ENCODE measurements around the gene DMRTA1. TPM values are rescaled to one million over a fixed set of nuclear protein-coding genes. Genes with fewer than 3 reads are reported as not detected.
"Not testable (repeated sequence)": the region's sequence is repeated elsewhere in the genome, so short reads cannot be mapped to it uniquely, and the experiment has no call there.

The DMRTA1 gene, protein sequence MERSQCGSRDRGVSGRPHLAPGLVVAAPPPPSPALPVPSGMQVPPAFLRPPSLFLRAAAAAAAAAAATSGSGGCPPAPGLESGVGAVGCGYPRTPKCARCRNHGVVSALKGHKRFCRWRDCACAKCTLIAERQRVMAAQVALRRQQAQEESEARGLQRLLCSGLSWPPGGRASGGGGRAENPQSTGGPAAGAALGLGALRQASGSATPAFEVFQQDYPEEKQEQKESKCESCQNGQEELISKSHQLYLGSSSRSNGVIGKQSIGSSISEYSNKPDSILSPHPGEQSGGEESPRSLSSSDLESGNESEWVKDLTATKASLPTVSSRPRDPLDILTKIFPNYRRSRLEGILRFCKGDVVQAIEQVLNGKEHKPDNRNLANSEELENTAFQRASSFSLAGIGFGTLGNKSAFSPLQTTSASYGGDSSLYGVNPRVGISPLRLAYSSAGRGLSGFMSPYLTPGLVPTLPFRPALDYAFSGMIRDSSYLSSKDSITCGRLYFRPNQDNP
- 0.62 TPM for total RNA-seq

DNA sequence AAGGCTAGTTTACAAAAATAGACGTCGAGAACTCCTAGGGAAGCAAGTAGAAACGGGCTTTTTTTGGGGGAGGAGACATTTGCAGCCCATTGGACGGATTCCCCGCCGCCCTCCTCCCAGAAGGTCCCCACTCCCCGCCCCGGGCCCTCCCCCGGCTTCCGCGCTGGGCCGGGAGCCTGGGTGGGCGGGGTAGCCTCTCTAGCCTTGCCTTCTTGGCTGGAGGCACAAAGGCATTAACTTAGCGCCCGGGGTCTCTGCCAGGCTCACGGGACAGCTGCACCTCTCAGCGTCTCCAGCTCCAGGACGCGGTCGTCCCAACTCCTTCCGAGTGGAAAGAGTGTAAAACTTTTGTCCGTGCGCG is at the start of gene DMRTA1:
Gene DMRTA1 (plus strand): TSS at position 236 of the 361 bp plus-strand sequence. CDS start 242 bp downstream, outside the sequence.
- DNase-seq: peak; percentile 35

DNA sequence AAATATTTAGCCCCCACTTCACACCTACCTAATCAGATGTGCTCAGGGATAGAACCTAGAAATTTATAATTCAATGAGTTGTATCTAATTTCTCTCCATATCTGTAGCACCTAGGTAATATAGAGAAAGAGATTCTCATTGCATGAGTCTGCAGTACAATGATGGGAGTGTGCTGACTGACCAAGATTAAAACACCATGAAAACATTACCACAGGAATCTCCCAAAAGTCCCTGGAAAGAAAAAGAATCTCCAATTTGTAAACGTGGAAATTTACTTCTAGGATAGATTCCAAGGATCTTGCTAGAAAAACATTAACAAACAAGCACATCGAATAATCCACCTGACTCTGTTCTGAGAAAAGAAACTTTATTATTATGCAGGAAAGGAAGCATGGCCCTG is 45.0 kb upstream of the DMRTA1 start:
- no peak for DNase-seq

DNA sequence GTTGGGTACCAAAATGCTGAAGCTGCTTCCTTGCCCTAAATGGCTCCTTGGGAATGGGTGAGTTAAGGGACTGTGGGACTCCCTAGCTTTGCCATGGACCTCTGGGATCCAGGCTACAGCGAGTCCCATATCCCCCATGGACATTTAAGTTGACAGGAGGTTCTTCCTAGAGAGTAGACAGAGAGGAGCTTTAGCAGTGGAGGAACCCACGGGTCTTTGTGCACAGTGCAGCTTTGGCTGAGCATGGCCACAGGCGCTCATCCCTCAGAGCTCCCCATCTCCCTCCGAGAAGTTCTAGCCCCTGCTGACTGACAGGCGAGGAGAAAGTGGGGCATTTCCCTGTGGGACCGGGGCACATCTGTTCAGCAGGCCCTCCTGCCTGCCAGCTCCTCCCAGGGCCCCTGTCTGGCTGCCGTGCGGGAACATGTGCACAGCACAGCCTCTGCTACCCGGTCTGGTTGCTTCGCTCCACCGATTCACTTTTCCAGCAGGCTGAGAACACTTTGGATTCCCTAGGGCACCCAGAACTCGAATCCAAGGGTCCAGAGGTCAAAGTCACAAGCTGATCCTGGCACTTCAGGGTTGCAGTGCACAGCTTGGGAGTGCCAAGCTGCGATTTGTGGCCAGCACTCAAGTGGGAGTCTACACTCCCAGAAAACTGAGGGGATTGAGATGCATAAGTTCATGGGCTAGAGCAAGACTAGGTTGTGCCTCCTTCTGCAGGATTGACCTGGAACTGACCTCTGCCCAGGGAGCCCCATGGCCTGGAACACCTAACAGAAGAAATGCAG is 40.6 kb upstream of the DMRTA1 start:
- no peak for DNase-seq

DNA sequence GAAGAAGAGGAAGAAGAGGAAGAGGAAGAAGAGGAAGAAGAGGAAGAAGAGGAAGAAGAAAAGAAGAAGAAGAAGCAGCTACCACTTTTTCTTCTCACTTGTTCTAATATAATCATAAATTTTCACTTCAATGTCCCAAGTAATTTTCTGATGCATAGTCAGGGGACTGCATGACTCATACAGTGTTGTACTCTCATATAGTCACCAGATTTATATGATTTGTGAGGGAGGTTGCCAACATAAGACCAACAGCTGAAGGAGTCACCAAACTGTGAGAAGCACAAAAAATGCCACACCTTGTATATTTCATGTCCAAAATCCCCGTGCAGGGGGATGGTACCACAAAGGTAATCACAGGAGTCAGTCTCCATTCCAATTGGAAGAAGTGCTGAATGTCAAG is 32.7 kb upstream of the DMRTA1 start:
- no peak for DNase-seq

DNA sequence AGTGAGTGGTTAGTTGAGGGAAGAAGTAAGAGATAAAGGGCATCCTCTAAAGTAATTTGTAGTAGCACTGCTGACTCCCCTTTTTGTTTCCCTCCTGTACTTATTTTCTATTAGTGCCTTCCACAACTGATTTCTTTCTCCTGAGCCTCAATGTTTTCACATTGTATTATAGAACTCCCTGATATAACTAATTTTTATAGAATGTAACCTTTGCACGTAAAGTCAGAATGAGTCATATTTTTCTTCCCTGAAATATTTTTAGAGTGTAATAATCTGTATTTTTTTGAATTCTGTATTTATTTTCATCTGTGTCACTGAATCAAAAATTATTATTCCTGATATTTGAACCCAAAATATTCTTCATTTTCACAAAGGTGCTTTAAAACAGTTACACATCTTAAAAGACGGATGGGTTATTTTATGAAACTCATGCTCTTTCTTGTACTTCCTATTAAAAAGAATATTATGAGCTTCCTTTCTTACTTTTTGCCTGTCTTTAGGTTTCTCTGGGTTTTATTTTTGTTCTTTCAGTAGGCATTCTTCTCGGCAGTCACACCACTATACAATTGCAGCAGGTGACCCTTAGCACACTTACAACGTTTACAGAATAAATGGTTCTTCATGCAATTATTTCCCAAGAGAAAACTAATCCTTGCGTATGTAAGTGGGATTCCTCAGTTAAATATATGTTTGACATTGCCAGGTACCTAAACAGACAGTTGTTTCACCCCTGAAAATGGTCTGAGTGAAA is 30.5 kb upstream of the DMRTA1 start:
- no peak for DNase-seq

DNA sequence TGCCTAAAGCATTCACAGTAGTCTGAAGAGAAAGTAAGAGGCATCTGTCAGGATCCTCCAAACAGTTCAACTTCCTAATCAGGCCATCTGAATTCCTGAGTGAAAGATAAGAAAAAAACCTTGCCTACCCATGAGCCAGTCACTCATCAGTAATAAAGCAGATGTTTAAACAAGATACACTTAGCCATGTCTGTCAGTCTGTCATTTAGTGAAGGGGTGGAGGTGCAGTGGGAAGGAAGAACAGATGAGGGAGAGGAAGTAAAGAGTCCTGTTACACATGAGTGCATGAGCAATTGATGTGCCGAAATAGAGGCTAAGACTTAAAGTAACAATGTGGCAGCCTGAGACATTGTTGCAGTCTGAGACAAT is 29.9 kb upstream of the DMRTA1 start:
- DNase-seq: no peak

DNA sequence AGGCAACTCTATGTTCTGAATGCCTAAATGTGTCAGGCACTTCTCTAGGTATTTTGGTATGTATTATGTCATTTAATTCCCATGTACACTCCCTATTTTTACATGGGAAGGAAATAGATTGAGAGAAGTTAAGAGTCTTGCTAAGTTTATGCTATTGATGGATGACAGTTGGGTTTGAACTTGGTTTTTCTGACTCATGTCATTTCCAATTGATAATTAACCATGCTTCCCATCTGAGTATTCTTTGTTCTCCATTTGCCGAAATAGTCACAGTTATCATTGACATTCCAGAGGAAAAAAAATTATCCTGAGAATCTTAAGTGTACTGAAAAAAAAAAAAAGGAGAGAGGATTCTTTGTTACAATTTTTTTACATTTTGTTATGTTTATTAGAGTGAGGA is 23.1 kb upstream of the DMRTA1 start:
- no peak for DNase-seq

DNA sequence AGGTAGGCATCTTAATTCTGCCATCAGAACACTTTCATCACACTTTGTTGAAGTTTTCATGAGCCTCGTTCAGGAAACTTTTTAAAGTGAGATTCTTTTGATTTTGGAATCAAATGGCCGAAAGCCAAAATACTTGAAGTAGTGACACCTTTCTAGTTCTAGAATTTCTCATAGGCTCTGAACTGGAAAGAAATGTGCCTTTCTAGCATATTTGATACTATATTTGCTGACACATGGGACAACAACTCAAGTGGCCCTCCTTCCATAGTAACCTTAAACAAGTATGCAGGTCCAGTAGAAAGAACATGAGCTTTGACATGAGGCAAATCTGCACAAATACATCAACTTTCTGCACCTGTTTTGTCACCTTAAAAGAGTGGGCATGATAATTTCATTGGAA is 22.0 kb upstream of the DMRTA1 start:
- DNase-seq: no peak

DNA sequence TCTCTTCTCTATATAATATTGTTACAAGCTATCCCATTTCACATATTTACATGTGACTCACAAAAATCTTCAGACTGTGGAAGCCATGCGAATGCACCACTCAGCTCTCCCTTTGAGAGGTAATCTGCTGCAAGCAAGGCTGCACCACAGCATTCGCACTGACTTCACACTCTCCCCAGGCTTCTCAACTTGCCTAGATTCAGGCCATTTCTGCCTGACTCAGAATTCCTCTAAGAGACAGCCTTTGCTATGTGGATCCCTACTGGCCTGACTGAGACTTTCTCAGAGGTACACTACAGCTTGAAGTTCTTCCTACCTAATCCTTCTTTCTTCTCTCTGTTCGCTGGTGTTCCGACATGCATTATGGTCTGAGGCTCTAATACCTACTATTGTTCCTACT is 21.1 kb upstream of the DMRTA1 start:
- DNase-seq: no peak

DNA sequence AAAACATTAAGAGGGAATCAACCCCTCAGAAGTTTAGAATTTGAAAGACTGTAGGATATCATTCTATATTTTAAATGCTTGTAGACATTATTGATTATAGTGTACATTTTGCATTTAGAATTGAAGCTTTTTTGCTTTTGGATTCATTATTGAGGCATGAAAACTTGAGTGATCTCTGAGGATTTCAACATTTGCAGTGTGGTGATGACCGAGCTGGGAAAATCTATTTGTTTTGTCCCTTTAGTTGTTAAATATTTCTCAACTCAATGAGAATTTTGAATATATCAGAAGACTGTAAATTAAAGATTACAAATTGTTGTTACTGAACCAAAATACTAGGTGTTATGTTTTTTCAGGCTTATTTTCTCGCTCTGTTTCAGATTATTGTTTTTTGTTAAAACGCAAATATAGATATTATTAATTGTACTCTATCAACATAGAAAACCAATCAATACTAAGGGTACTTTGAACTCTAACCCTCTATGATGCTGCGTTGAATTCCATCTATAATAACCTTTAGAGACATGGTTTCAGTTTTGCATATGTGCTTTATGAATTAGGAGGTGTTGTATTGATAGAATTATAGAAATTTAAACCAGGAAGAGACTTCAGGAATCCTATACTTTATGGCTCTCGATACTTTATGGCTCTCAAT is 19.3 kb upstream of the DMRTA1 start:
- DNase-seq: no peak

DNA sequence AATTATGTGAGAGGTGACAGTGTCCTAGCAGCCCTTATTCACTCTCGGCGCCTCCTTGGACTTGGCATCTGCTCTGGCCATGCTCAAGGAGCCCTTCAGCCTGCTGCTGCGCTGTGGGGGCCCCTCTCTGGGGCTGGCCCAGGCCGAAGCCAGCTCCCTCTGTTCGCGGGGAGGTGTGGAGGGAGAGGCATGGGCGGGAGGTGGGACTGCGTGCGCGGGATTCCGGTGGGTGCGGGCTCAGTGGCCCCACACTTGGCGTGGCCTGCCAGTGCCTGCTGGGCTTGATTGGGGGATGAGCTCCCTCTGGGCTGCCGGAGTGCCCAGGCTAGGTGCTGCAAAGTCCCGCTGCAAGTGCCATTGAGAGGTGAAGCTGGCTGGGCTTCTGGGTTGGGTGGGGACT is 12.9 kb upstream of the DMRTA1 start:
- DNase-seq: no peak

DNA sequence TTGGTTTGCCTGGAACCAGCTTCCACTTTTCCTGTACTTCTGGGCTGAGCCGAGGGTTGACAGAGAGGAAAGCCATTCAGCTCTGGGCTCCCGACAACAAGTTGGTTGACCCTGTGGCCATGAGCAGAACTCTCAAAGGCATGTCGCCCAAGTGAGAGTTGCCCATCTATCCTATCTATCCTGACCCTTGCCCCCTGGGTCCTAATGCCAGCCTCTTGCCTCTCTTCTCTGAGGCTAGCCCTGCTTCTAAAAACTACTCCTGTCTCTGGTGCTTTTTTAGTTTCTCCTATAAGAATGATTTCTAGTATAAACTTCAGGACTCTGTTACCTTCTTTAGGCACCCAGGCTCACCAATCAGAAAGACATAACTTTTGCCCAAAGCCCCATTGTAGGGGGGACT is 11.4 kb upstream of the DMRTA1 start:
- not testable (repeated sequence) for DNase-seq

DNA sequence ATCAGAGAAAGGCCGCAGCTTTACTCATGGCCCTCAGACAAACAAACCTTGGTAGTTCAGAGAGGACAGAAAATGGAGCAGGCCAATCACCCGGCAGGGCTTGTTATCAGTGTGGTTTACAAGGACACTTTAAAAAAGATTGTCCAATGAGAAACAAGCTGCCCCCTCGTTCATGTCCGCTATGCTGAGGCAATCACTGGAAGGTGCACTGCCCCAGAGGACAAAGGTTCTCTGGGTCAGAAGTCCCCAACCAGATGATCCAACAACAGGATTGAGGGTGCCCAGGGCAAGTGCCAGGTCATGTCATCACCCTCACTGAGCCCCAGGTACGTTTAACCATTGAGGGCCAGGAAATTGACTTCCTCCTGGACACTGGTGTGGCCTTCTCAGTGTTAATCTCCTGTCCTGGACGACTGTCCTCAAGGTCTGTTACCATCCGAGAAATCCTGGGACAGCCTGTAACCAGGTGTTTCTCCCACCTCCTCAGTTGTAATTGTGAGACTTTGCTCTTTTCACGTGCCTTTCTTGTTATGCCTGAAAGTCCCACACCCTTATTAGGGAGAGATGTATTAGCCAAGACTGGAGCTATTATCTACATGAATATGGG is 9.1 kb upstream of the DMRTA1 start:
- not testable (repeated sequence) for DNase-seq

DNA sequence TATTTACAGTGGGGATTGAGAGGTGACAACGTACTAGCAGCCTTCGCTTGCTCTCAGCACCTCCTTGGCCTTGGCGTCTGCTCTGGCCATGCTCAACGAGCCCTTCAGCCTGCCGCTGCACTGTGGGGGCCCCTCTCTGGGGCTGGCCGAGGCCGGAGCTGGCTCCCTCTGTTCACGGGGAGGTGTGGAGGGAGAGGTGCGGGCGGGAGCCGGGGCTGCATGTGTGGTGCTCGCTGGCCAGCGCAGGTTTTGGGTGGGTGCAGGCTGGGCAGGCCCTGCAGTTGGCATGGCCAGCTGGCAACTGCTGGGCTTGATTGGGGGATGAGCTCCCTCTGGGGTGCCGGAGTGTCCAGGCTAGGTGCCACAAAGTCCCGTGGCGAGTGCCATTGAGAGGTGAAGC is 5.8 kb upstream of the DMRTA1 start:
- DNase-seq: no peak

DNA sequence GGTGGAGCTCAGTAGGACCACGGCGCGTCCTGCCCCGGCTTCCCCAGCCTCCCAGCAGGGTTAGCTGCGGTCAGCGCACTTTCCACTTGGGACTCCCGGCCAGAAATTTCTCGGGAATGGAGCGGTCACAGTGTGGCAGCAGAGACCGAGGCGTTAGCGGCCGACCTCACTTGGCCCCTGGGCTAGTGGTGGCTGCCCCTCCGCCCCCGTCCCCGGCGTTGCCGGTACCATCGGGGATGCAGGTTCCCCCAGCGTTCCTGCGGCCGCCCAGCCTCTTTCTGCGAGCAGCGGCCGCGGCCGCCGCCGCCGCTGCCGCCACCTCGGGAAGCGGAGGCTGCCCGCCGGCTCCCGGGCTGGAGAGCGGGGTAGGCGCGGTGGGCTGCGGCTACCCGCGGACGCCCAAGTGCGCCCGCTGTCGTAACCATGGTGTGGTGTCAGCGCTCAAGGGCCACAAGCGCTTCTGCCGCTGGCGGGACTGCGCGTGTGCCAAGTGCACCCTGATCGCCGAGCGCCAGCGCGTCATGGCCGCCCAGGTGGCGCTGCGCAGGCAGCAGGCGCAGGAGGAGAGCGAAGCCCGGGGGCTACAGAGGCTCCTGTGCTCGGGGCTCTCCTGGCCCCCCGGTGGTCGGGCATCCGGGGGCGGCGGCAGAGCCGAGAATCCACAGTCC is 460 bp downstream of the DMRTA1 start:
- peak; percentile 35 for DNase-seq

DNA sequence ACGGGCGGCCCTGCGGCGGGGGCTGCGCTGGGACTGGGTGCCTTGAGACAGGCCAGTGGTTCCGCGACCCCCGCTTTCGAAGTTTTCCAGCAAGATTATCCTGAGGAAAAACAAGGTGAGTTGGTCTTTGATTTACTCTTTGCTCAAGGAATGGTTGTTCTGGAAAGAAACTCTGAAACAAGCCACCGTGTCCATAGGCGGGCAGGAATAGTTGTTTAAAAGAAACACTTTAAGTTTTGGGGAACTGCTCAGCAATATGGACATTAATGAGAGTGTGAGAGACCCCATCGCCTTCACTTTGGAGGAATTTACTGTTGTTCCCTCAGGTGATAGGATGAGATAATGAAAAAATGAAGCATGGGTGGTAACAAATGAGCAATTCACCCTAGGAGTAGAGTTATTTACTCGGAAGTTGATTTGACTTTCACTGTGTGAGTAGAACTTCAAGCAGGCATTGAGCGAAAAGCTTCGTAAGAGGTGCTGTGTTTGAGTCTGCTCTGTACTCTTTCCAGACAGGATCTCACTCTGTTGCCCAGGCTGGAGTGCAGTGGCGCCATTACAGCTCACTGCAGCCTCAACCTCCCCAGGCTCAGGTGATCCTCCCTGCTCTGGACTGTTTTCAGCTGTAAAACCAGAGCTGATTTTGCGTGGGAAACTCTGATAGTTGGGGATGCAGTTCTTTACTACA is 1.1 kb downstream of the DMRTA1 start:
- no peak for DNase-seq

DNA sequence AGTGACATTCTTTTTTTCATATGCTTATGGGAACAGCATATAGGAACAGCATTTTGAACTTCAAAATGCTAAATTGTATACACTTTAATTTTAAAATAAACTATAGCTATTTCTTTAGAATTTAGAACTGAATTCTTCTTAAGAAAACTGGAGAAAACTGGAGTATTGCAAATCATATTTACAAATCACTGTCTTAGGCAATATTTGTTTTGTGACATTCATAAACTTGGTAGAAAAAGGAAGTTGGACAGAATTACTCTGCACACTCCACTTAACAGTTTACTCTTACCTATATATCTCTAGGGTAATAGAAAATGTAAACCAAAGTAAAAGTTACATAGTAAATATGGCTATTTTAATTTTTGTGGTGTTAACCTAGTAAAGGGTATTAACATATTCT is 3.1 kb downstream of the DMRTA1 start:
- no peak for DNase-seq

DNA sequence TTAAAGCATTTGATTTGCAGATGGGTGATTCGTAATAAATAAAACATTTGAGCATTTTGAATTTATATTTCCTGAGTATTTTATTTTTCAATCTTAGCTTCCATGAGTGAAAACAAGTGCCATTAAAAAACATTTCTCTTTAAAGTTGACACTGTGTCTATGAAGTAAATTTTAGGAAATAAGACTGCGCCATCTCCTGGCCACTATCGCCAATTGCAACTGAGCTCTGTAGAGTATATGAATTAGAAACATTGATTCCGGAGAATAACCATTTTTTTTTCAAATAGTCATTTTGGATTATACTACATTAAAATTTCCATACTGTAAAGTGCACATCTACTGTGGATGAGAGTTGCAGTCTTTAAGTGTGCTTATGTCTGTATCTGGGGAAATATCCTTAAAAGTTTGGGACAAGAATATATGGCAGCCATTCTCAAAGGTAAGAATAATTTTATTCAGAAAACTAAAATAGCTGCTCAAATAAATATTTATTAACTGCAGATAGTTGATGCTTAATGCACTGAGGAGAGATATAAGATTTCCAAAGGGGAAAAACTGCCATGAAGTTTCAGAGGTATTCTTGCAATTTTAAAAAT is 5.9 kb downstream of the DMRTA1 start:
- DNase-seq: no peak

DNA sequence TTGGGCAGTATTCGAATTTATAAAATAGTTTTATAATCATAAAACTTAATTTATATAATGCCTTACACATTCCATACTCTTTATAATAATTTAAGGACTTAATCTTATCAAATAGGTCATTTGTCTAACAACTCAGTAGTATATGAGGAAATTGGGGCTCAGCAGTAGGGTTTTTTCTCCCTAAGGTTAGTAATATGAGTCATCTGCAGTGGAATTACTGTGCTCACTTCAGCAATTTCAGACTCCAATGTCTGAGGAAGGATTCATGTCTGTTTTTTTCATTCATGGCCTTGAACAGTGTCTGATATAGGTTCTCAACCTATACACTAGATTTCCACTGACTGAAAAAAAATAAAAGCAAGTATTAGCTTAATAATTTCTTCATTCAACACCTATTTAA is 7.4 kb downstream of the DMRTA1 start:
- DNase-seq: no peak

DNA sequence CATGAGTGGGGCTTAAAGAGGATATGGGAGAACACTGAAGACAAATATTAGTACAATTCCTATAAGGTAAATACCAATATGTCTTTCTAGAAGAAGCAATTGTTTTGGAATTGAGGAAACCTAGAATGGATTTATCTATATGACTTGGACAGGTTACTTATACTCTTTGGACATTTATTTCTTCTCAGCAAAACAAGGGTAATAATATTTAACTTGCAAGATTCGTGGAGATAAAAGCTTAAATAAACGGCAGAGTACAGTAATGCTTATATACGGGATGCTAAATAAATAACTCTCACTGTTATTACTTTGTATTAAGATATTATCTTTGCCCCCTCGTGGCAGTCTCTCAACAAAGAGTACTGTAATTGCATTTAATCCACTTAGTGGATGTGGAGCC is 8.6 kb downstream of the DMRTA1 start:
- DNase-seq: no peak

All from occipital lobe (tissue), 2 donors.